IPS-NIHi7 (cell line): ENCODE measurements around the gene ZSWIM6.

Experiments used
- DNase-seq: peaks from one replicate; pipeline ENCODE4 v3.0.0; 2012; ENCODE audit warnings: mixed read lengths; ENCODE audit errors: extremely low spot score

Gene ZSWIM6

DNA sequence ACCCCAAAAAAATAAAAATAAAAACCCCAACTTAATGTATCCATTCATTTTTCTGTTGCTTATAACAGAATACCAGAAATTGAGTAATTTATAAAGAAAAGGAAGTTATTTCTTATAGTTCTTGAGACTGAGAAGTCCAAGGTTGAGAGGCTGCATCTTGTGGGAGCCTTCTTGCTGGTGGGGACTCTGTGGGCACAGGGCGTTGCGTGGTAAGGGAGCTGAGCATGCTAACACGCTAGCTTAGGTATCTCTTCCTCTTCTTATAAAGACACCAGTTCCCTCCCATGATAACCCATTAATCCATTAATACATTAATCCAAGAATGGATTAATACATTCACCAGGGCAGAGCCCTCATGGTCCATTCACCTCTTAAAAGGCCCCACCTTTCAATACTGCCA is 150.9 kb downstream of the ZSWIM6 start:
- no peak for DNase-seq

DNA sequence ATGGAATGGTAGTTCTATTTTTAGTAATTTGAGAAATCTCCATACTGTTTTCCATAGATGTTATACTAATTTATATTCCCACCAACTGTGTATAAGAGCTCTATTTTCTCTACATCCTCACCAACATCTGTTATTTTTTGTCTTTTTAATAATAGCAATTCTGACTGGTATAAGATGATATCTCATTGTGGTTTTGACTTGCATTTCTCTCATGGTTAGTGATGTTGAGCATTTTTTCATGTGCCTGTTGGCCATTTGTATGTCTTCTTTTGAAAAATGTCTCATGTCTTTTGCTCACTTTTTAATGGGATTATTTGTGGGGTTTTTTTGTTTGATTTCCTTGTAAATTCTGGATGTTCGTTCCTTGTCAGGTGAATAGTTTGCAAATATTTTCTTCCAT is 154.4 kb downstream of the ZSWIM6 start:
- DNase-seq, result no peak

DNA sequence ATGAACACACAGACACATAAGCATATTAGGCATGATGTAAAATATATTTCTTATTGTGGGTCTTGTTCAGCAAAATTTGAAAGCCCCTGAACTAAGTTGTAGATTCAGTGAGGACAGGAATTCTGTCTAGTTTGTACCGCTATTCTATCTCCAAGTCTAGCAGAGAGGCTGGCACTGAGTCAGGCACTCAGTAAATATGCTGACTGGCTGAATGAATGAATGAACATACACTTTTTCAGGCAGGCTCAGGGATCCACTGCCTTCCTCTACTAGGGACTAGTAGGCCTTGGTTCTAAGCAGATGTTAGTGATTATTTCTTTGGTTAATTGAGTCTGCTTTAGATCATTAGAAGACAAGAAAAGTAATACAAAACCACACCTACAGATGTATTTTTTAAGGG is 157.5 kb downstream of the ZSWIM6 start:
- DNase-seq, result no peak

DNA sequence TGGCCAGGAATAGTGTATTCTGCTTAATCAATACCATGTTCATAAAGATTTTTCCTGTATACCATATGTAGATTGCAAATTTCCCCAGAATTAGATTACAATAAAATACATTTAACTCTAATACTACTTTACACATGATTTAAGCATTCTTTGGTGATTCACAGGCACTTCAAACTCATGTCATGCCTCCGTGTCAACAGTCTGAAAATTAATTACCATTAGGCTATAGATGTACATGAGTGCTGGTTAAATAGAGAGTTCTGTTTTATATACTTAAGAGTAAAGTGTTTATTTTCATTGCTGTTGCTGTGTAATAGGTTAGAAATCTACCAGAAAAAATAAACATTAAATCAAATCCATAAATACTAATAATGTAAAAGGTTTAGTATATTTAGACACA is 159.8 kb downstream of the ZSWIM6 start:
- no peak for DNase-seq

DNA sequence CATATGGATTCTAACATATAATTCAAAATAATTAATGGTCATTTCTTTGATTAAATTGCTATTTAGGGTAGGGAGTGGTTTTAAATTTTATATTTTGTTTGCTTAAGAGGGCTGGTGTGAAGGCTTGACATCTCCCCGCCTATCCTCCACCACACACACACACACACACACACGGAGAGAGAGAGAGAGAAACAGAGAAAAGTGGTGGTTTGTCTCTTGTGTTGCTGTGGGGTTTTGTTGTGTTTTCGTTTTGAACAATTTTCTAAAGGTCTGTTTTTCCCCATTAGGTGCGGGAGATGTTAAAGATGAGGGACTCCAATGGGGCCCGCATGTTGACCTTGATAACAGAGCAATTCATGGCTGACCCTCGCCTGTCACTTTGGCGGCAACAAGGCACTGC is 161.9 kb downstream of the ZSWIM6 start:
- no peak for DNase-seq

DNA sequence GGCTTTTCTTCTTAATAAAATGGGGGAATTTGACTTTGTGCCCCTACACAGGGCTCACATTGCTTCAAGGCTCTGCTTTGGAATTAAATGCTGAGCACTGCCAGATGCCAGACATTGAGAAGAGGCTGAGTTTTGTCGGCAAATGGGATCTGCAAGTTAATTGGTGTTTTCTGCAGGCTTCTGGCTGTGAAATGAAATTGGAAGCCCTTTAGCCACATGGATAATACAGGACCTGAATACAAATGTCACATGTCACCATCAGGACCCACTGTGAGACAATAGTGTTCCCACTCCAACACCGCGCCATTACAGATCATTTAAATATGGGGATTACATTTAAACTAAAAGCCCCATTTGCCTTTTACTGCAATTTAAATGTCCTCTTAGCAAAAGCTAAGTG is 164.4 kb downstream of the ZSWIM6 start:
- DNase-seq, result no peak

DNA sequence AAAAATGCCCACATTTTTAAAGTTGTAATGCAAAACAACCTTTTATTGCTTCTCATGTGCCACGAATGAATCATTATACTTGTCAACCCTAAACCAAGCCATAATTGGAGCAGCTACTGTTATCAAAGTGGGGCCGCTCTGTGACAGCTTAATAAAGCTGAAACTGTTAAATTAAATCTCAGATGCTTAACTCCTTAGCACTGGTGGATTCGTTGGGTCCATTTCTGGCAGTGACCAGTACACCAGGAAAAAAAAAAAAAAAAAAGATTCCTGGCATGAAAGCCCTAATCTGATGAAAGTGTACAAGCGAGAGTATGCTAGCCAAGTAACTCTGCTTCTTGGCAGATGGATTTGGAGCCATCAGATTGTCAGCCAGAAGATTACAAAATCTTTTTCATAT is 164.8 kb downstream of the ZSWIM6 start:
- no peak for DNase-seq

DNA sequence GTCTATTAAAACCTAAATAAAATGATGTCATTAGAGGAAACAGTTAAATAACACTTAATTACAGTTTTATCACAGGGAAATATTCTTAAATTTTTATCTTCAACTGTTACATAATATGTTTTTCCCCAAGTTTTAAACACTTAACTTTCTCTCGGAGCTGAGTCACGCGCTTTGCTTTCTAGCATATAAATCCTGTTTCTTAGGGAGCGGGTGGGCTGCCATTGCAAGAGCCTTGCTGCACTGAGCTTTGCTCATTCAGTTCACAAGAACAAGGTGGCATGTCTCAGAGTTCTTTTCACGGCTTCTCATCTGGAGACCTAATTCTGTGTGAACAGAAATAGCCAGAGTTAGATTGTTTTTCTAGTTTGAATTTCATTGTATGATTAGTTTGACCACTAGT is 166.1 kb downstream of the ZSWIM6 start:
- no peak for DNase-seq

DNA sequence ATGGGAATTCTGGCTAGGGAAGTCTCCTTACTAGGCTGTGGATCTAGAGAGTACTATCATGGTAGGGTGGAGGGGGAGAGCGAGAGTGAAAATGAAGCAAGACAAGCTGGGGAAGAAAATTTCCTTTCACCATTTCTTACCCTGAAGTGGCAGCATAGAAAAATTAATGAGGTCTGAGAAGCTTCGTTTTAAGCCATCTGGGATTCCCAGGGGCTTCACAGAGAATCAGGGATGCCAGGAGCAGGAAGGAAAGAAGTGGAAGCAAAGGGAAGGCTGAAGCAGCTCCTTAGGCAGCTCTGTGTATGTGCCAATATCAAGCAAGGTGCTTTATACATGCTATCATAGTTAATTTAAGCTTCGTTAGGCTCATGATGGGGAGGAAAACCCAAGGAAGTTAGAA is 169.9 kb downstream of the ZSWIM6 start:
- no peak for DNase-seq

DNA sequence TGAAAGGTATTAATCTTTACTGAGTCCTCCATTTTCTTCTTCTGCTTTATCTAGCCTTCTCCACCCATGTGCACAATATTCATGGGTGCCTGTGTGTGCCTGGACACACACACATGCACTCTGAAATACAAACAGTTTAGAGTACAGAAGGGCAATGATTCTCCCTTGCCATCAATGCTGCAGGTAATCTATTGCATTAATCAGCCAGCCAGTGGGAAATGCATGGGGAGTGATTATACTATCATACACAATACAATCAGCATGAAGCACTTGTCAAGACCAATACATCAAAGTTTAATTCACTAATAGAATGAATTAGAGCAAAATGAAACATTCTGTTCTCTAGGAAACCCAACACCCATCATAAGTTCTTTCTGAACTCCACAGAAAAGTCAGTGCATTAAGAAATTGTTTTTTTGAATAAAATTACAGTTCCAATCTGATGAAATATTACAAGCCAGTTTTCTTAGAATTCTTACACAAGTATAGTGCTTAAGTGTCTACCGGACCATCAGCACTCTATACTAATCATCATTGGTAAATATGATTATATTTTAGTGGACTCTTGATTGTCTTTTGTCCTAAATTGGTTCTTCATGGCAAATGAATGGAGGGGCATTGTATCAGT is 172.2 kb downstream of the ZSWIM6 start:
- DNase-seq, result no peak

DNA sequence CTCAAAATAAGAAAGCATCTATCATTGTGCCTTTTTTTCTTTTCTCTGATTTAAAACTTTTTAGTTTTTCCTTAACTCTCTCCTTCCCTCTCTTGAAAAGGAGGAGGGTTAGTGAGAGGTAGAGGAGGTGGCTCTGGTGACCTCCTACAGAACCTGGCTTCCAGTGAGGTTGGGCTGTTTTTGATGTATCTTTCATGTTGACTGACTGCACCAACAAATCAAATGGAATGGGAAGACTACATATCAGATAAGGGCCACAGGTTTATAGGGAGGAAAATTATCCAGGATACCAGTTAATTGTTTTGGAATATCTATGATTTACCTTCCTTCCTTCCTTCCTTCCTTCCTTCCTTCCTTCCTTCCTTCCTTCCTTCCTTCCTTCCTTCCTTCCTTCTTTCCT is 173.2 kb downstream of the ZSWIM6 start:
- DNase-seq, result no peak

DNA sequence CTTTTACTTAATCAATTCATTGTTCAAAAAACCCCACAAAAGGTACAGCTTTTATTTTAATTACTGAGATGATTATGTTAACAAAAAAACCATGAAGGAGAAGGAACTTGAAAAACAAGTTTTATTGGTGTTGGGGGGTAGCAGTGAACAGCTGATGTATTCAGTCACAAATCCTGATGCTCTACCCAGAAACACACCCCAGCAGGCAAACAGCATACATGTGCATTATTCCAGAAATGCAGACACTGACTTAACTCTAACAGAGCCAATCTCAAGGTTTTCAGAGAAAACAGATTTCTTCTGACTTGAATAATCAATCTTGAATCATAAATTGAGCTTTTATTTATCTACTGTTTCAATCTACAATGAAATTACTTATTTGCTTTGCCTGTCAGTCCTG is 175.2 kb downstream of the ZSWIM6 start:
- DNase-seq, result no peak

DNA sequence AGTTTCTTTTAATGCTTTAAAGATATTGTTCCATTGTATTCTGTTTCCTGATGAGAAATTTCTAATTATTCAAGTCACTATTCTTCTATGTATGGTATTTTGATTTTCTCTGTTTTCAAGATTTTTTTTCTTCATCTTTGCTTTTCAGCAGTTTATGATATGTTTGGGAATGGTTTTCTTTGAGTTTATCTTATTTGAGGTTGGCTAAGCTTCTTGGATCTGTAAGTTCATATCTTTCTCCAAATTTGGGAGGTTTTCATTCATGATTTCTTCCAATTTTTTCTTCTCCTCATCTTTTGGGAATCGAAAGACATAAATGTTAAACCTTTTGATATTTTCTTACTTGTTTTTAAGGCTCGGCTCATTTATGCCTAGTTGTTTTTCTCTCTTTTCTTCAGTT is 184.9 kb downstream of the ZSWIM6 start:
- no peak for DNase-seq

DNA sequence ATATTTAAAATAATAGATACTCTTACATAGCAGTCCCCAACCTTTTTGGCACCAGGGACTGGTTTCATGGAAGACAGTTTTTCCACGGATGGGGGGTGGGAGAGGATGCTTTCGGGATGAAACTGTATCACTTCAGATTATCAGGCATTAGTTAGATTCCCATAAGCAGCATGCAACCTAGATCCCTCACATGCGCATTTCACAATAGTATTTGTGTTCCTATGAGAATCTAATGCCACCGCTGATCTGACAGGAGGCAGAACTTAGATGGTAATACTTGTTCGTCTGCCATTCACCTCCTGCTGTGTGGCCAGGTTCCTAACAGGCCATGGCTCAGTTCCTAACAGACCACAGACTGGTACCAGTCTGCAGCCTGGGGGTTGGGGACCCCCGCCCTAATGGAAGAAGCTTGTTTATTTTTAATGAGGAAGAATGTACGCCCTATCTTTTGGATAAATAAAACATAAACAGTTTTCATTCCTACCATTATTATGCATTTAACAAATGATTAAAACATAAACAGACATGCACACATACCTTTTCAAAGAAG is 187.7 kb downstream of the ZSWIM6 start:
- DNase-seq, result no peak

DNA sequence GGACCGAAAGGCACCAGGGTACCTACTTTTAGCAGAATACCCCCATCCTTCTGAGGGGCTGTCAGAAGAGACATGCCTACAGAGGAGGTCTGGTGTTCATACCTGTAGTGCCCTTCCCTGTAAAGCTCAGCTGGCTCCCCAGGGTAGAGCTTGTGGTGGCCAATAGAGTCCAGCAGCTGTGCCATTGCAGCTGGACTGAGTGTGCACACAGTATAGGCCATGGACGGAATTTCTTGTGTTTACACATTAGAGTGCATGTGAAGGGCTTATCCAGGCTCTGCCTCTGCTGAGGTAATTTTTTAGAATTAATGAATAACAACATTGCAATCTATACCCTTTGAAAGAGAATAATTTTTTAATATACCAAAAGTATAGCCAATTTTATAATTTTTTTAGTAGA is 191.0 kb downstream of the ZSWIM6 start:
- no peak for DNase-seq

DNA sequence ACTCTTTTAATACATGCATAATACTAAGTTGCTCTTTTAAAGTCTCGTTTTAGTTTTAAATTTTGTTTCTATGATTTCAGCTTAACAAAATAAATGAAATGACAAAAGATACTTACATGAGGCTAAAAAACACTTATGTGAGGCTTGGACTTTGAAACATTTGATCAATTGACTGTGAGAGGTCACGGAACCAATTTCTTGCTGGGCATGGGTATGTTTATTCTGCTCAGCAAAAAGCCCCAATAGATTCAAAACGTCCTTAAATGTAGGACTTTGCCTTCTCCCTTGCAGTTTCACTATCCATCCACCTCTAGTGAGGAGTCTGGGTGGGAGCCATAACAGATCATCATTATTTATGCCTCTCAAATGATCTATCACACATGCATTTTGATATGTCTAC is 191.9 kb downstream of the ZSWIM6 start:
- DNase-seq, result no peak

DNA sequence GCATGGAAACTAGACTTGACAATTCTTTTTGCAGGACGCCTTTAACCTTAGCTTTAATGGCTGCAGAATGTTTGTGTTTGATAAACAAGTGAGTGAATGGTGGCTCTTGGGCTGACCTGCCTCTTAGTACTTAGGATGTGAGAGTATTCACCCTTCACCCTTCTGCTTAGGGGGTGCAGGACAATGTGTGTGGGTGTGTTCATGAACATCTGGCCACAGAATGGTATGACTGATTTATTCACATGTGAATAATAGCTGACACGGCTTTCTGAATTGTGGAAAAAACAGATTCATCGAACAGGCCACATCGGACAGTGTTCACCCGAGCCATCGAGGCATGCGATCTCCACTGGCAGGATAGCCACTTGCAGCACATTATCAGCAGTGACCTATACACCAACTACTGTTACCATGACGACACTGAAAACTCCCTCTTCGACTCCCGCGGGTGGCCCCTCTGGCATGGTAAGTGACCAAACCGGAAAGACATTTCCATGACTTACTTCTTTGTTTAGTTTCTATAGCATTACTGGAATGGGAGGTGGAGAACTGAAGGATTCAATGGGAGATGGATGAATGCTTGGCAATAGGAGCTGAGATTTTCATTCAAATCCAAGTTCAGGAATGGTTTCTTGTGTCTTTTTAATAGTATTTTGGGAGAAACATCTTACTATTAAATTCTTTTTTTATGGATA is 193.6 kb downstream of the ZSWIM6 start:
- DNase-seq, result no peak

DNA sequence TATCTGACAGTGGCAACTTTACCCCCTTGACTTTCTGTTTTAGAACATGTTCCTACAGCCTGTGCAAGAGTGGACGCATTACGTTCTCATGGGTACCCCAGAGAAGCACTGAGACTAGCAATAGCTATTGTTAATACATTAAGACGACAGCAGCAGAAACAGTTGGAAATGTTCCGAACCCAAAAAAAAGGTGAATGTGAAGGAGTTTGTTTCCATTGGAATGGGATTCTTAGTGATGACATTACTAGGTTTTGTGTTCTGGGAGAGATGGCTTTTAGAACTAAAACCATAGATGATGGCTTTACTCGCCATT is 194.1 kb downstream of the ZSWIM6 start:
- no peak for DNase-seq

DNA sequence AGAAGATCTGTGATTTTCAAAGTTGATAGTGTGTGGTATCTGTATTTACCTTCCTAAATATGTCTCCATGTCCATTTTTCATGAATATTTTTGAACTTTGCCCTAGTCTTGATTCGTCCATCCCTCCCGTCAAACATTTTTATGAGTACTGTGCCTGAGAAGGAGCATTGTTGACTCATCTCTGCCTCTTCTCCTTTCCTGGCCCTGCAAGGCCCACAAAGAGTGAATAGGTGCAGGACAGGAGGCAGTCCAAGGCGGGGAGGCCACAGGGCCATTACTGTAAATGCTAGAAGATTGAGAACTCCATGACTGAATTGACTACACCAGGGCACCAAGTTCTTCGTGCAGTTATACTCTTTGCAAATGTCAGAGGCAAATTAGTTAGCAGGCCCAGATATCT is 200.9 kb downstream of the ZSWIM6 start:
- no peak for DNase-seq

DNA sequence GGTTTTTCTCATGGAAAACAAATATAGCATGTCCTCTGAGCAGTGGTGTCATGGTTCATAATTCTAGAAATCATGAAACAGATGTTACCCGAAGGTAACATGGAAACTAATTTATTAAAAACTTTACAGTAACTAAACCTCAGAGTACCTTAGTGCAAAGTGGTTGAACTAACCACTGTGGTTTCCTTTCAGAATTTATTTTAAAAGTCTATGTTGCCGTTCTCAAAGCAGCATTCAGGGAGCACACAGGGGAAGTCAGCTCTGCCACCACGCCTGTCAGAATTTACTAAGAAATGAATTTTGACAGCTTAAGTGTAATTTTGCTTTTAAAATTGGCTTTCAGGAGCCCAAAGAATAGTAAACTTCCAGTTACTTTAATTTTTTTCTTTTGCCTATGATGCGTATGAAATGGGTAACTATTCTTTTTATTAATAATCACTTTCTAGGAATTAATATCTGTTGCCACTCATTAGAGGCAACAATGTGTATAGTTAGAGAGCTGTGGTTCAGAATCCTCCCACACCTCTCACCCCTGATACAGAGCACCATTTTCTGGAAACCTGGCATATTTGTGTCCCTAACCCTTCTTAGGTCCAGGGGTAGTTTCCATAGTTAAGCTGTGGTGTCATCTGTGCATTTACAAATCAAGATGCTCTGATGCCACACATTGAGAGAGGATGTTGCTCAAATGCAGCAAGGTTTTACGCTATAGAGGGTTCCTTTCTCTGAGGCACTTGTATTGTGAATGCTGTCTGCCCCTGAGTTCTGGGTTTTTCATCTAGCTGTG is 202.6 kb downstream of the ZSWIM6 start:
- DNase-seq, result no peak

DNA sequence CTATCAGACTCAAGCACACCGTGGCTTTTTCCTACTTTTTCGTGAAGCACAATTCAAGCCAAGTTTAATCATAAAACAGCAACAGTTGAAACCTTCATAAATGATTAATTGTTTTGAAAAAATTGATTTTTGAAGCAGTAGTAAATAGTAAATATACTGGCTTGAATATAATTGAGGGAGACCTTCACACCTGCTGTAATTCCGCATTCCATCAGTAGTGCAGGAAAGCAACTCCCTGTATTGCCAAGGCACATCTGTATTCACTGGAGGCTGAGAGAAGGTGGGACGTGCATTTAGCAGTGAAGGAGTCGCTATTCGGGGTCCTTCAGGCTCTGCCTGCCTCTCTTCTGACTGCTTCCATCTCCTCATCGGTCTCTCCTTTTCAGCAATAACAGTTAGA is 203.8 kb downstream of the ZSWIM6 start:
- no peak for DNase-seq

DNA sequence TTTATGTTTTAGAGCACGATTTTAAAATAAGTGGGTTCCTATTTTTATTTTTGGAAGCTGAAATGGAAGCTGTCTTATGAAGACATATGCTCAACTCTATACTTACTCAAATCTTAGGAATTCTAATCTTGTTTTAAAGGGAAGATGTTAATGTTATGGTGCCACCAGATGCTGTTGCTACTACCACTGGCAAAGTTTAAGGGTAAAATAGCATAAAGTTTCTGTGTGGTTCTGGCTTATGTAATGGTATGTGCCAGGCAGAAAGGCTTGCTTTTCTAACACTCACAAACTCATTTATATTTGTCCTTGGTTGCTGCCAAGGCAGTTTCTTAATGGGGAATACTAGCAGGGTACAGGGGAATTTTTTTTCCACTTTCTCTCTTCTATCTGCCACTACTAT is 204.9 kb downstream of the ZSWIM6 start:
- DNase-seq, result no peak
